HCT116 (cell line): ENCODE measurements around the gene RANBP6. TPM values are rescaled to one million over a fixed set of nuclear protein-coding genes. Genes with fewer than 3 reads are reported as not detected.

Experiments used
- ATAC-seq: fragments of 200-7000 bp; cut with Tn5 transposase; 2 replicates; pipeline ENCODE4 v1.9.1; 2020; ENCODE audit warnings: mild to moderate bottlenecking, moderate library complexity
- BruUV-seq: library from RNA; stranded (reverse); fragments of 400-500 nt; replicated peaks from 2 replicates; lab custom pipeline; 2021; lab: Mats Ljungman, UMichigan
- CTCF ChIA-PET: fragments of 300-600 bp; sonication (Branson Sonifier 250); formaldehyde crosslinking; loops from one replicate; lab custom pipeline; 2021; ENCODE audit warnings: antibody characterized with exemption; lab: Charles Lee
- POLR2A ChIA-PET: fragments of 300-600, 350-600 bp; sonication (Branson Sonifier 250); formaldehyde crosslinking; loops from one replicate; lab custom pipeline; 2021; ENCODE audit warnings: antibody characterized with exemption; lab: Charles Lee
- RAD21 ChIA-PET, 2 experiments: fragments of 300-600 bp; sonication (Branson Sonifier 250); formaldehyde crosslinking; loops; one replicate each; lab custom pipeline; 2023; ENCODE audit warnings: low total read pairs in 2 of 2; ENCODE audit not compliant: uncharacterized antibody in 2 of 2, unreplicated experiment in 2 of 2, low non-redundant PET in 1 of 2; lab: Charles Lee
- DNase-seq: peaks from one replicate; pipeline ENCODE4 v3.0.0-alpha.2; 2010; ENCODE audit warnings: low read depth, low spot score
- H2AFZ ChIP-seq: fragments of 200-600 bp; shearing (Covaris generic), sonication (generic); 2 replicates; pipeline ENCODE4 v1.6.1; 2017; ENCODE audit warnings: low read depth, mixed run types, mixed read lengths, antibody characterized with exemption, low read length; ENCODE audit not compliant: poor library complexity, severe bottlenecking
- H3K27ac ChIP-seq: 2 replicates; pipeline ENCODE4 v1.5.1; 2012; ENCODE audit warnings: low read depth, low read length
- H3K27me3 ChIP-seq: fragments of 200-600 bp; sonication (generic); 2 replicates; pipeline ENCODE4 v1.6.1; 2016; ENCODE audit warnings: mixed run types, low read length, mixed read lengths; ENCODE audit not compliant: insufficient read depth
- H3K36me3 ChIP-seq, 2 experiments: fragments of 200-500 bp in 1 of 2; fragments of 200-600 bp in 1 of 2; sonication (Bioruptor generic) in 1 of 2; sonication (generic) in 1 of 2; 2 replicates each; pipeline versions ENCODE4 v1.5.1 to v1.6.1; 2014 to 2016; ENCODE audit warnings: low read length in 2 of 2, inconsistent platforms in 1 of 2, mixed read lengths in 1 of 2, mixed run types in 1 of 2; ENCODE audit not compliant: insufficient read depth in 2 of 2, control insufficient read depth in 1 of 2
- H3K4me1 ChIP-seq, 2 experiments: fragments of 200-600 bp in 1 of 2; sonication (generic) in 1 of 2; 2 replicates each; pipeline versions ENCODE4 v1.5.1 to v1.6.1; 2012 to 2017; ENCODE audit warnings: low read length in 2 of 2, inconsistent platforms in 1 of 2, mild to moderate bottlenecking in 1 of 2, mixed read lengths in 1 of 2, mixed run types in 1 of 2, moderate library complexity in 1 of 2; ENCODE audit not compliant: insufficient read depth in 2 of 2, control insufficient read depth in 1 of 2
- H3K4me2 ChIP-seq: fragments of 200-600 bp; sonication (generic); 2 replicates; pipeline ENCODE4 v1.6.1; 2017; ENCODE audit warnings: mixed run types, low read length, mixed read lengths
- H3K4me3 ChIP-seq, 2 experiments: fragments of 200-600 bp in 1 of 2; sonication (generic) in 1 of 2; replicated peaks in 1 of 2; 2 replicates each; pipeline ENCODE4 v1.5.1; 2011 to 2016; ENCODE audit warnings: low read length in 2 of 2, control low read depth in 1 of 2, low read depth in 1 of 2, mild to moderate bottlenecking in 1 of 2, mixed read lengths in 1 of 2, mixed run types in 1 of 2
- H3K79me2 ChIP-seq: fragments of 200-600 bp; sonication (generic); 2 replicates; pipeline ENCODE4 v1.6.1; 2017; ENCODE audit warnings: mild to moderate bottlenecking, mixed run types, low read length, moderate library complexity, mixed read lengths; ENCODE audit not compliant: insufficient read depth
- H3K9ac ChIP-seq: fragments of 200-600 bp; sonication (generic); 2 replicates; pipeline ENCODE4 v1.6.1; 2016; ENCODE audit warnings: low read length, mixed read lengths
- H3K9me2 ChIP-seq: fragments of 200-600 bp; sonication (generic), shearing (Covaris generic); 2 replicates; pipeline ENCODE4 v1.6.1; 2017; ENCODE audit warnings: mixed run types, mild to moderate bottlenecking, moderate library complexity; ENCODE audit not compliant: insufficient read depth
- H3K9me3 ChIP-seq, 2 experiments: fragments of 200-500 bp in 1 of 2; fragments of 200-600 bp in 1 of 2; sonication (Bioruptor generic) in 1 of 2; sonication (generic) in 1 of 2; 2 replicates each; pipeline ENCODE4 v1.6.1; 2014 to 2017; ENCODE audit warnings: low read length in 2 of 2, mixed read lengths in 2 of 2, inconsistent platforms in 1 of 2, low read depth in 1 of 2, mild to moderate bottlenecking in 1 of 2, mixed run types in 1 of 2, moderate library complexity in 1 of 2; ENCODE audit not compliant: control insufficient read depth in 1 of 2, insufficient read depth in 1 of 2
- H4K20me1 ChIP-seq: fragments of 200-600 bp; sonication (generic), shearing (Covaris generic); 2 replicates; pipeline ENCODE4 v1.6.1; 2017; ENCODE audit warnings: mixed run types, mild to moderate bottlenecking, moderate library complexity; ENCODE audit not compliant: insufficient read depth
- CBX3 ChIP-seq: IDR thresholded peaks from 2 replicates; pipeline ENCODE4 v1.6.1; 2012; ENCODE audit warnings: low read depth
- CEBPB ChIP-seq: IDR thresholded peaks from 2 replicates; pipeline ENCODE4 v1.6.1; 2012; ENCODE audit warnings: low read depth
- EGR1 ChIP-seq: IDR thresholded peaks from 2 replicates; pipeline ENCODE4 v1.6.1; 2012; ENCODE audit warnings: low read depth
- ELF1 ChIP-seq: IDR thresholded peaks from 2 replicates; pipeline ENCODE4 v1.6.1; 2012; ENCODE audit warnings: low read depth, borderline replicate concordance
- EZH2phosphoT487 ChIP-seq: fragments of 200-600 bp; IDR thresholded peaks from 2 replicates; pipeline ENCODE4 v1.6.1; 2018; ENCODE audit warnings: antibody characterized with exemption, borderline replicate concordance
- FOSL1 ChIP-seq: IDR thresholded peaks from 2 replicates; pipeline ENCODE4 v1.6.1; 2012; ENCODE audit warnings: low read depth
- JUND ChIP-seq: IDR thresholded peaks from 2 replicates; pipeline ENCODE4 v1.6.1; 2012
- POLR2AphosphoS5 ChIP-seq: IDR thresholded peaks from 2 replicates; pipeline ENCODE4 v1.6.1; 2011; ENCODE audit warnings: mild to moderate bottlenecking, low read depth, low read length, moderate library complexity
- SIN3A ChIP-seq: IDR thresholded peaks from 2 replicates; pipeline ENCODE4 v1.6.1; 2012; ENCODE audit warnings: low read depth
- SRF ChIP-seq: IDR thresholded peaks from 2 replicates; pipeline ENCODE4 v1.6.1; 2012; ENCODE audit warnings: low read depth
- TCF7L2 ChIP-seq: IDR thresholded peaks from 2 replicates; pipeline ENCODE4 v1.7.0; 2011; ENCODE audit warnings: borderline replicate concordance, inconsistent platforms; ENCODE audit not compliant: insufficient read depth, insufficient read length; ENCODE audit errors: extremely low read depth
- YY1 ChIP-seq: IDR thresholded peaks from 2 replicates; pipeline ENCODE4 v1.6.1; 2011; ENCODE audit warnings: low read length, low read depth, moderate library complexity, mild to moderate bottlenecking; ENCODE audit not compliant: insufficient replicate concordance; ENCODE audit errors: extremely low read depth
- ZFX ChIP-seq: fragments of 450-650 bp; IDR thresholded peaks from 2 replicates; pipeline ENCODE4 v1.6.1; 2017
- ZNF274 ChIP-seq: fragments of 200-500 bp; sonication (Bioruptor generic); IDR thresholded peaks from 2 replicates; pipeline ENCODE4 v1.6.1; 2014; ENCODE audit warnings: mild to moderate bottlenecking, low read depth, low read length, inconsistent platforms
- intact Hi-C: fragments of 100-400 bp; cut with micrococcal nuclease; formaldehyde crosslinking; loops from 2 replicates; pipeline ENCODE4 v1.10.0; 2022
- total RNA-seq: library from RNA; stranded (reverse); gene quantifications from one replicate; pipeline ENCODE4 v1.2.1, GENCODE V29; 2021; ENCODE audit not compliant: unreplicated experiment
- TF ChIP-seq, protein P1 (sequence below), 3 experiments: fragments of 200-600 bp in 1 of 3; sonication (generic) in 1 of 3; IDR thresholded peaks in 2 of 3; conservative IDR thresholded peaks in 1 of 3; 2 replicates each; pipeline ENCODE4 v1.5.1; 2012 to 2017; ENCODE audit warnings: low read depth in 2 of 3, low read length in 2 of 3, antibody characterized with exemption in 1 of 3, borderline replicate concordance in 1 of 3, control low read depth in 1 of 3, mild to moderate bottlenecking in 1 of 3, mixed read lengths in 1 of 3, mixed run types in 1 of 3, moderate library complexity in 1 of 3; ENCODE audit not compliant: insufficient read depth in 1 of 3
- TF ChIP-seq, protein P2 (sequence below): IDR thresholded peaks from 2 replicates; pipeline ENCODE4 v1.6.1; 2012

Gene RANBP6
- total RNA-seq, 1 experiment from 2014 or later = 12.7 TPM

DNA sequence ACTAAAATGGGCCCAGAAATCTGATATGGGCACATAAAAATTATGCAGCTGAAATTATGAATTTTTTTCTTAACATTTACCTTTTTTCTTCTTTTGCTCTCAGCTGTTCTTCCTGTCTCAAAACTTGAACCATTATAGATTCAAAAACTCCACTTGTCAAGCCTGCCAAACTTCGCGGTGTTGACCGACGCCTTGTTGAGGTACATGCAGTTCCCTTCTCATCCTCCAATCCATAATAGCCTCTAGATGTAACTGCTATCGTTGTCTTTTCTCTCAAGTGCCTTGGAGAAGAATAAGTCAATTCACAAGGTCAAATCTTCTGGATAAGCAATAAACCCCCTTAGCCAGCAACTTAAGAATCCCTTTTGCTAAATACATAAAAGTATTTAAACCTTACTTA, 27.2 kb downstream of the RANBP6 start:
- no peaks in the 10 kb centered on the region for H3K4me1 ChIP-seq
- H3K9ac ChIP-seq = no peak overlapping the region
- H3K27ac ChIP-seq = no peak overlapping the region
- no peaks in the 10 kb centered on the region for H3K9me3 ChIP-seq
- no peaks in the 10 kb centered on the region for H3K36me3 ChIP-seq
- no TSS peak for BruUV-seq
- no peaks in the 10 kb centered on the region for H3K9me2 ChIP-seq
- intact Hi-C loops = no loop called here
- H2AFZ ChIP-seq = no peak overlapping the region
- ChIA-PET POLR2A (no interaction called here), RAD21 (no interaction called here), CTCF (no interaction called here)
- ATAC-seq (no peak), DNase-seq (no peak)
- no peaks in the 10 kb centered on the region for H4K20me1 ChIP-seq
- no peak overlapping the region for H3K4me2 ChIP-seq
- H3K4me3 ChIP-seq = no peak overlapping the region
- H3K79me2 ChIP-seq = peaks cover 14% of the 10 kb centered on the region
- no peaks in the 10 kb centered on the region for H3K27me3 ChIP-seq
- TF ChIP-seq ZFX (no peak), JUND (no peak), SRF (no peak), YY1 (no peak), CBX3 (no peak), CEBPB (no peak), EZH2phosphoT487 (no peak), SIN3A (no peak), TCF7L2 (no peak), FOSL1 (no peak), EGR1 (no peak), ZNF274 (no peak), POLR2AphosphoS5 (no peak), ELF1 (no peak)
- TF ChIP-seq, protein P1, sequence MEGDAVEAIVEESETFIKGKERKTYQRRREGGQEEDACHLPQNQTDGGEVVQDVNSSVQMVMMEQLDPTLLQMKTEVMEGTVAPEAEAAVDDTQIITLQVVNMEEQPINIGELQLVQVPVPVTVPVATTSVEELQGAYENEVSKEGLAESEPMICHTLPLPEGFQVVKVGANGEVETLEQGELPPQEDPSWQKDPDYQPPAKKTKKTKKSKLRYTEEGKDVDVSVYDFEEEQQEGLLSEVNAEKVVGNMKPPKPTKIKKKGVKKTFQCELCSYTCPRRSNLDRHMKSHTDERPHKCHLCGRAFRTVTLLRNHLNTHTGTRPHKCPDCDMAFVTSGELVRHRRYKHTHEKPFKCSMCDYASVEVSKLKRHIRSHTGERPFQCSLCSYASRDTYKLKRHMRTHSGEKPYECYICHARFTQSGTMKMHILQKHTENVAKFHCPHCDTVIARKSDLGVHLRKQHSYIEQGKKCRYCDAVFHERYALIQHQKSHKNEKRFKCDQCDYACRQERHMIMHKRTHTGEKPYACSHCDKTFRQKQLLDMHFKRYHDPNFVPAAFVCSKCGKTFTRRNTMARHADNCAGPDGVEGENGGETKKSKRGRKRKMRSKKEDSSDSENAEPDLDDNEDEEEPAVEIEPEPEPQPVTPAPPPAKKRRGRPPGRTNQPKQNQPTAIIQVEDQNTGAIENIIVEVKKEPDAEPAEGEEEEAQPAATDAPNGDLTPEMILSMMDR (IDR thresholded peaks at IDR 0.05 in 2 of 3, conservative IDR thresholded peaks at IDR 0.05 in 1 of 3; ENCODE audit: borderline replicate concordance in 1 of 3, insufficient read depth in 1 of 3, low read depth in 2 of 3, low read length in 2 of 3) = no peak
- TF ChIP-seq, protein P2, sequence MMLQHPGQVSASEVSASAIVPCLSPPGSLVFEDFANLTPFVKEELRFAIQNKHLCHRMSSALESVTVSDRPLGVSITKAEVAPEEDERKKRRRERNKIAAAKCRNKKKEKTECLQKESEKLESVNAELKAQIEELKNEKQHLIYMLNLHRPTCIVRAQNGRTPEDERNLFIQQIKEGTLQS = no peak
